ENCODE measurements around the gene DAGLA. TPM values are rescaled to one million over a fixed set of nuclear protein-coding genes. Genes with fewer than 3 reads are reported as not detected.

DAGLA gene
- total RNA-seq, 1 donor from 2014 or later = 1.1 TPM

GRCh38 chr11:61714916-61715315 is 34.7 kb downstream of the DAGLA start:
- Histone ChIP-seq H3K27ac (no peak overlapping the region), H3F3A (ENCODE audit: low read depth) (peaks cover 18% of the 10 kb centered on the region), H3K9me3 (ENCODE audit: low read depth) (no peaks in the 10 kb centered on the region), H3K27me3 (no peaks in the 10 kb centered on the region), H4K20me1 (ENCODE audit: low read depth) (no peaks in the 10 kb centered on the region), H3K79me2 (ENCODE audit: low read depth) (no peaks in the 10 kb centered on the region), H3K4me3 (no peak overlapping the region), H3K9ac (no peak overlapping the region), H3K4me1 (peaks cover 54% of the 10 kb centered on the region), H2AFZ (replicated peaks) (no peak overlapping the region), H3K4me2 (no peak overlapping the region), H3K36me3 (no peaks in the 10 kb centered on the region)
- Mint-ChIP-seq H3K36me3 (no peaks in the 10 kb centered on the region), H3K27me3 (ENCODE audit: insufficient read depth, low read depth) (peaks cover 7% of the 10 kb centered on the region), H3K9me3 (no peaks in the 10 kb centered on the region), H3K4me3 (no peak overlapping the region), H3K27ac (peak overlapping the region; percentile 42), H3K4me1 (peaks cover 70% of the 10 kb centered on the region)
- TF ChIP-seq CTCF (IDR thresholded peaks at IDR 0.05) = no peak
- TF ChIP-seq EZH2phosphoT487 (IDR thresholded peaks at IDR 0.05) = no peak
- TF ChIP-seq EZH2 (IDR thresholded peaks at IDR 0.05) = no peak
- DNase-seq (ENCODE audit: low spot score) = no peak

GRCh38 chr11:61715867-61716266 is 35.7 kb downstream of the DAGLA start:
- Histone ChIP-seq H3K79me2 (ENCODE audit: low read depth) (no peaks in the 10 kb centered on the region), H4K20me1 (ENCODE audit: low read depth) (no peaks in the 10 kb centered on the region), H2AFZ (replicated peaks) (no peak overlapping the region), H3F3A (ENCODE audit: low read depth) (peaks cover 18% of the 10 kb centered on the region), H3K4me2 (no peak overlapping the region), H3K9ac (no peak overlapping the region), H3K27me3 (no peaks in the 10 kb centered on the region), H3K36me3 (no peaks in the 10 kb centered on the region), H3K4me3 (no peak overlapping the region), H3K27ac (no peak overlapping the region), H3K9me3 (ENCODE audit: low read depth) (no peaks in the 10 kb centered on the region), H3K4me1 (peaks cover 47% of the 10 kb centered on the region)
- Mint-ChIP-seq H3K36me3 (no peaks in the 10 kb centered on the region), H3K9me3 (no peaks in the 10 kb centered on the region), H3K4me3 (no peak overlapping the region), H3K27me3 (ENCODE audit: insufficient read depth, low read depth) (peaks cover 3% of the 10 kb centered on the region), H3K4me1 (peaks cover 64% of the 10 kb centered on the region), H3K27ac (peak overlapping the region; percentile 66)
- no peak for TF ChIP-seq CTCF (IDR thresholded peaks at IDR 0.05)
- no peak for TF ChIP-seq EZH2 (IDR thresholded peaks at IDR 0.05)
- no peak for TF ChIP-seq EZH2phosphoT487 (IDR thresholded peaks at IDR 0.05)
- DNase-seq (ENCODE audit: low spot score) = no peak

- no peaks in the 10 kb centered on the region for H4K20me1 ChIP-seq (ENCODE audit: low read depth)
- peaks cover 18% of the 10 kb centered on the region for H3F3A ChIP-seq (ENCODE audit: low read depth)
- Mint-ChIP-seq H3K4me1 (peaks cover 60% of the 10 kb centered on the region), H3K27ac (peak overlapping the region; percentile 0), H3K27me3 (ENCODE audit: insufficient read depth, low read depth) (peaks cover 3% of the 10 kb centered on the region), H3K36me3 (no peaks in the 10 kb centered on the region), H3K9me3 (no peaks in the 10 kb centered on the region), H3K4me3 (peak overlapping the region; percentile 86)
- no peak overlapping the region for H2AFZ ChIP-seq (replicated peaks)
- no peaks in the 10 kb centered on the region for H3K79me2 ChIP-seq (ENCODE audit: low read depth)
- no peak overlapping the region for H3K4me2 ChIP-seq
- H3K9ac ChIP-seq = no peak overlapping the region
- no peaks in the 10 kb centered on the region for H3K36me3 ChIP-seq
- no peaks in the 10 kb centered on the region for H3K9me3 ChIP-seq (ENCODE audit: low read depth)
- no peak overlapping the region for H3K4me3 ChIP-seq
- no peaks in the 10 kb centered on the region for H3K27me3 ChIP-seq
- H3K4me1 ChIP-seq = peaks cover 39% of the 10 kb centered on the region
- DNase-seq (ENCODE audit: low spot score) = no peak
- no peak overlapping the region for H3K27ac ChIP-seq
- TF ChIP-seq CTCF (IDR thresholded peaks at IDR 0.05) (no peak), EZH2 (IDR thresholded peaks at IDR 0.05) (no peak), EZH2phosphoT487 (IDR thresholded peaks at IDR 0.05) (no peak)
These were observed 36.5 kb downstream of the DAGLA start for GRCh38 chr11:61716478-61717285.

All from neural progenitor cell (in vitro differentiated cells).